ENCODE results near the gene OSM.

OSM gene

GRCh38 chr22:30266445-30267381, at the start of gene OSM:
TSS of gene OSM (minus strand) at chr22:30266851. CDS start at chr22:30266799, 52 bp downstream.
- no peak for DNase-seq (ENCODE audit: low spot score)

DNA sequence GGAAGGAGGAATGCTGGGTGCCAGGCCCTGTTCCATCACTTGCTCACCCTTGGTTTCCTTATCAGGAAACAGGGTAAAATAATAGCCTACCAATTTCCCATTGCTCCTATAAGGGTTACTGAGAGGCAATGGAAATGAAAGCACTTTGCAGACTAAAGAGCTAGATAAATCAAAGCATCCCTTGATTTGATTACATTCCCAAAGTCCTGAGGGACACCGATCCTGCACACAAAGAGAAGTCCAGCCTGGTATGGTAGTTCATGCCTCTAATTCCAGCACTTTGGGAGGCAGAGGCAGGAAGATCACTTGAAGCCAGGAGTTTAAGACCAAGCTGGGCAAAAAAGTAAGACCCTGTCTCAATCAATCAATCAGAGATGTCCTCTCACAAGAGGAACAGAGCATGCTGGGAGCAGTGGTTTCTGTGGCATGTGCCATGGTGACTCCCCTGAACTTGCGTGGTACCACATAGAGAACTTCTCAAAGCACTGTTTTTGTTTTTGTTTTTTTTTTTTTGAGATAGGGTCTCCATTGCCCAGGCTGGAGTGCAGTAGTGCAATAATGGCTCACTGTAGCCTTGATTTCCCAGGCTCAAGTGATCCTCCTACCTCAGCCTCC, 49.4 kb upstream of the OSM start:
- no peak for DNase-seq (ENCODE audit: low spot score)

DNA sequence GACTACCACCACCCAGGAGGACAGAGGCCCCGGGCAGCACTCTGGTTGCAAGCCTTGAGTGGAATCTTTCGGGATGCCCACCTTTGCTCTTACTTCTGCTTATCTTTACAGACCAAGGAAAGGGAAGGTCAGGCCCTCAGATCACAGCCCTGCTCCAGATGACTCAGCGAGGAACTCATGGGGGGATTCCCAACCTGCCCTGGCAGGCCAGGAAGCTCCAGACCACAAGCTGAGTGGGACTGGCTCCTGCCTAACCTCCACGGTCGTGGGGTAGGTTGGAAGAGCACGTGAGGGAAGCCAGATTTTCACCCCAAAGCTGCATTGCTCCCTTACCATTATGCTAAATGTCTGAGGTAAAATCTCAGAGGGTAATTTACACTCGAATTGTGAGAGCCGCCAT, 48.3 kb upstream of the OSM start:
- no peak for DNase-seq (ENCODE audit: low spot score)

DNA sequence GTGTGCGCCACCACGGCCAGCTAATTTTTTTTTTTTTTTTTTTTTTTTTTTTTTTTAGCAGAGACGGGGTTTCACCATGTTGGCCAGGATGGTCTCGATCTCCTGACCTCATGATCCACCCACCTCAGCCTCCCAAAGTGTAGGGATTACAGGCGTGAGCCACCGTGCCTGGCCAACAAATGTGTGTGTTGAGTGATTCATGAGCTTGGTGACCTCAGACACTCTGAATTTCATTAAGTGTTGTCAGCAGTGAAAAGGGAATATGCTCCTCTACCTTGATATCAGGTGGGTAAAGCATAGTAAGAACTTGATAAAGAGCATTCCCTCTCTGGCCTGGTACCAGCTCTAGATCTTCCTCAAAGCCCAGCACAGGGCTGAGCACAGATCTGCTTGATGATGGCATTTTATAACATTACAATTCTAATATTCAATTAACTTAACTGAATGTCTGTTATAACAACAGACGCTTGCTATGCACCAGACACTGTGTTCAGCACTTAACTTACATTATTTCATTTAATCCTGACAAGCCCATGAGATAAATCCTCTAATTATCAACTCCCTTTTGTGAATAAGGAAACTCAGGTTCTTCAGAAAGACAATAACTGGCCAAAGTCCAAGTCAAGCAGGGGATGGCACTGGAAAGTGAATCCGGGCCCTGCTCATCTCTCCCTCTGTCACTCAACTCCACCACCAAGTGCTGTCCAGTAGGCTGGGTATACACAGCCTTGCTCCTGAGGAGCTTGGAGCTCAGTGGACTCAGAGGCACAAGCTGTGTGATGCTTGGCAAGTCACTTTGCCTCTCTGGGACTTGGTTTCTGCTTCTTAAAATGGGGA, 47.1 kb upstream of the OSM start:
- DNase-seq (ENCODE audit: low spot score), result no peak

DNA sequence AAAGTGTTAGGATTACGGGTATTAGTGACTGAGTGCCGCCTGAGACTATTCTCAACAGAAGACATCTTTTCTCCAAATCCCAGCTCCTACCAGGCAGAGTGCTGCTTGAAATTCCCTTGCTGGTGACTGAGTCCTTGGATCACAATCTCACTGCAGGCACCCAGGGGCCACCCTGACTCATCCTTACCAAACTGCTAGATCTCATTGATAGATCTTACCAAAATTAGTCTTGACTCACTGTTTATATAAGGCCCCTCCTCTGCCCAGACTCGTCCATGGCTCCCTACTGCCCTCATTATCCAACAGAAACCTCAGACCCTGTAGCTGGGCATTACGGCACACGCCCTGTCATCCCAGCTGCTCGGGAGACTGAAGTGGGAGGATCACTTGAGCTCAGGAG, 45.4 kb upstream of the OSM start:
- DNase-seq (ENCODE audit: low spot score), result no peak

- DNase-seq (ENCODE audit: low spot score), result no peak
Observed at GRCh38 chr22:30310881-30311771, 44.5 kb upstream of the OSM start.

GRCh38 chr22:30309951-30310741, 43.5 kb upstream of the OSM start:
- DNase-seq (ENCODE audit: low spot score), result no peak

GRCh38 chr22:30308518-30309230, 42.0 kb upstream of the OSM start:
- no peak for DNase-seq (ENCODE audit: low spot score)

GRCh38 chr22:30308093-30308492, 41.4 kb upstream of the OSM start:
- DNase-seq (ENCODE audit: low spot score), result no peak

DNA sequence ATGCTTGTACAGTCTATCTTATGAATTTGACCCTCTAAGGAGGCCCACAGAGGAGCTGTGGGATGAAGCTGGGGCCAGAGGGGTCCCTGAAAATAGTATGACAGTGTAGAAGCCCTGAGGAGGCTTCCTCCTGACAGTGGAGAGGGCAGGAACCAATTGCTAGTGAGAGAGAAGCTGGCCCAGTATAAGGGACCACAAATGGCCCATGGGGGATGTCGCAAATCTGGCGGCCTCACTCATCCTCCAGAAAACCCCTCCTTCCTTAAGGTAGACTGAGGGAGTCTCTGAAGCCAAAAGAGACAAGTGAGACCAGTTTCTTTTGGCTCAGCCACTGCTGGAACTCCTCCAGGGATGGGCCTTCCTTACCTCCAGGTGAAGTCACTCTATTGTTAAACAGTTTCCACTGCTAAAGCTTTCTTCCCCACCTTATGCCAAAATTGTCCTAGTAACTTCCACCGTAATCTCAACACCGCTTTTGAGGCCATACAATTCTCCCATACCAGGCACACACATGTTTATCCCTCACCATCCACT, 40.5 kb upstream of the OSM start:
- DNase-seq (ENCODE audit: low spot score), result no peak

DNA sequence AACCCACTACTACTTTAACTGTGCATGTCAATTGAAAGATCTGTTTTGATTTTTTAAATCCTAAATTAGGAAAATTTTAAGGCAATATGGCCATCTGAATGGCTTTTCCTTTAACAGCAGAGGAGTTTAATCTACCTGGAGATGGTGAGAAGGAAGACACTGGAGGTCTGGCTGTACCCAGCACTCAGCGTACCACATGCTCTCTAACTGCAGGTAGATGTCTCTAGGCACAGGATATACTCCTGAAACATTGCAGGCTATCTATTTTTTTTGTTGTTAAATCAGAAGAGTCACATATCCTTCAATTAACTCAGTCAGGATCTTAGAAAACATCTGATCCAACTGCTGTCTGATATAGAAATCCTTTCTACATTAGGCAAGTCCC, 40.0 kb upstream of the OSM start:
- DNase-seq (ENCODE audit: low spot score), result no peak

- no peak for DNase-seq (ENCODE audit: low spot score)
Observed at GRCh38 chr22:30305906-30306626, 39.4 kb upstream of the OSM start.

GRCh38 chr22:30305519-30305905, 38.9 kb upstream of the OSM start:
- no peak for DNase-seq (ENCODE audit: low spot score)

- no peak for DNase-seq (ENCODE audit: low spot score)
Observed at GRCh38 chr22:30304495-30305244, 38.0 kb upstream of the OSM start.

GRCh38 chr22:30302810-30303138, 36.1 kb upstream of the OSM start:
- DNase-seq (ENCODE audit: low spot score), result no peak

- no peak for DNase-seq (ENCODE audit: low spot score)
Observed at GRCh38 chr22:30301995-30302809, 35.6 kb upstream of the OSM start.

DNA sequence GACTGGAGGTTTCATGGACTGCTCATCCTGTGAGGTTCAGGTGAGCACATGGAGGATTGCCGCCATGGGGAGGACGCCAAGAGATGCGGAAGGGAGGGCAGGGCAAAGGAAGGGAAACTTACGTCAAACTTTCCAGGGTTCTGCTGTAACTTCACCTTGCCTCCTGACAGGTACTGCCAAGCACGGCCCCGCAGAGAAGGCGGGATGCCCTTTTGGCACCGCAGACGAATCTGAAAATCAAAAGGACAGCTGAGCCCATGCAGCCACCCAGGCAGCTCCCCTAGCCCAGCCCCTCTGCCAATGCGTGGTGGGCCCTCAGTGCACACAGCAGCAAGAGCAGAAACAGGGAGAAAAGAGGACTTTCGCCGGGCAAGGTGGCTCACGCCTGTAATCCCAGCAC, 32.7 kb upstream of the OSM start:
- DNase-seq (ENCODE audit: low spot score), result no peak
